Nephron (organoid): ENCODE results near the gene TRIM39.
"Not testable (repeated sequence)": the region's sequence is repeated elsewhere in the genome, so short reads cannot be mapped to it uniquely, and the experiment has no call there.

ENCODE experiments used
- H3K27ac Mint-ChIP-seq, 3 experiments: 2 replicates each; pipeline ENCODE4 v1.8.0; 2020; ENCODE audit warnings: mixed read lengths in 3 of 3, mild to moderate bottlenecking in 2 of 3, moderate library complexity in 1 of 3
- H3K27me3 Mint-ChIP-seq: 2 replicates; pipeline ENCODE4 v1.8.0; 2021; ENCODE audit warnings: low read depth, mild to moderate bottlenecking, moderate library complexity, mixed read lengths
- H3K36me3 Mint-ChIP-seq: 2 replicates; pipeline ENCODE4 v1.8.0; 2020; ENCODE audit warnings: low read depth, mixed read lengths
- H3K4me1 Mint-ChIP-seq: 2 replicates; pipeline ENCODE4 v1.8.0; 2020; ENCODE audit warnings: mixed read lengths
- H3K4me3 Mint-ChIP-seq, 3 experiments: 2 replicates each; pipeline ENCODE4 v1.8.0; 2020; ENCODE audit warnings: mild to moderate bottlenecking in 3 of 3, mixed read lengths in 3 of 3, moderate library complexity in 2 of 3
- H3K9me3 Mint-ChIP-seq: 2 replicates; pipeline ENCODE4 v1.8.0; 2020; ENCODE audit warnings: mixed read lengths
- CTCF ChIP-seq, 3 experiments: fragments of 200-600 bp; sonication (generic); IDR thresholded peaks; one replicate each; pipeline ENCODE4 v1.5.0; 2021; ENCODE audit warnings: antibody characterized with exemption in 3 of 3; ENCODE audit not compliant: unreplicated experiment in 3 of 3

TRIM39 gene

DNA sequence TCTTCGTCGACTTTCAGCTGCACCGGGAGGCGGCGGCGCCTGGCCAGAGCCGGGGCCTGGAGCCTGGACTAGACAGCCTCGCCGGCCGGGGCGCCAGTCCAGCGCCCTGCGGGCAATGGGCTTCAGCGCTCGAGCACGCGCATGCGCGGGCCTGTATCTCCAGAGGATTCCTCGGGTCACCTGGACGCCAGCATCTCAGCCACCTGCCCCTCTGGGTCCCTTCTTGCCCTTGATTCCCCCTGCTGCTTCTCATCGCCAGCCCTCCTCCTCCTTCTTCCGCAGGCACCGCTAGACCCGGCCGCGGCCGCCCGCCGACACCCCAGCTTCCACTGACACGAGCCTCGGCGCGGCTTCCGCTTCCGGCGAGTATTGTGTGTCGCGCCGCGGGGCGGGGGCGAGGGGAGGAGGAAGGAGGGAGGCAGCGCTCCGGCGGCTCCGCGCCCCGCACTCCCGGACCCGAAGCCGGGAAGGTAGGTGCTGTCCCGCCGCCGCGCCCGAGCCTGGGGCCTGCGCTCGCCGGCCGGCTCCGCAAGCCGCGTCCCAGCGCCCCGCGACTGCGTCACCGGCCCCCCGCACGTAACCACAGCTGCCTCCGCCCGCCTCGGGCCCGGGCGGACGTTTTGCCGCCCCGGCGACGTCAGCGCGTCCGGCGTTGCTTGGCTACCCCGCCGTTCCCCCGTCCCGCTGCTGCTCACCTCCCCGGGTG lies at the start of gene TRIM39:
Gene TRIM39, plus strand, starts transcription at position 402 of the 706 bp plus-strand sequence. CDS start 2,391 bp downstream, outside the sequence.
- Mint-ChIP-seq H3K4me3 (peak within 1 kb of the TSS; percentile 95 to 97 (median 96)), H3K9me3 (no peaks in the 10 kb centered on the region), H3K4me1 (peaks cover 39% of the 10 kb centered on the region), H3K27ac (peak within 1 kb of the TSS; percentile 89 to 96 (median 94)), H3K36me3 (peaks cover 31% of the 10 kb centered on the region), H3K27me3 (no peaks in the 10 kb centered on the region)
- TF ChIP-seq CTCF (IDR thresholded peaks at IDR 0.05; ENCODE audit: unreplicated experiment in 3 of 3), result no peak

DNA sequence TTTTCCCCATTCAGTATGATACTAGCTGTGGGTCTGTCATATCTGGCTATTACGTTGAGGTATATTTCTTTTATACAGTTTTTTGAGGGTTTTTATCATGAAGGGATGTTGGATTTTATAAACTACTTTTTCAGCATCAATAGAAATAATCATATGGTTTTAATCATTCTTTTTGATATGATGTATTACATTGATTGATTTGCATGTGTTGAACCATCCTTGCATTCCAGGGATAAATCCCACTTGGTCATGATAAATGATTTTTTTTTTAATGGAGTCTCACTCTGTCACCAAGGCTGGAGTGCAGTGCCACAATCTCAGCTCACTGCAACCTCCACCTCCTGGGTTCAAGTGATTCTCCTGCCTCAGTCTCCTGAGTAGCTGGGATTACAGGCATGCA lies 45.7 kb upstream of the TRIM39 start:
- not testable (repeated sequence) for H3K27me3 Mint-ChIP-seq, H3K27ac Mint-ChIP-seq, H3K4me1 Mint-ChIP-seq, H3K4me3 Mint-ChIP-seq
- H3K36me3 Mint-ChIP-seq, result peaks cover 66% of the 10 kb centered on the region
- H3K9me3 Mint-ChIP-seq, result peaks cover 78% of the 10 kb centered on the region

- Mint-ChIP-seq H3K4me3 (no peak overlapping the region), H3K27me3 (no peaks in the 10 kb centered on the region), H3K27ac (no peak overlapping the region), H3K36me3 (peaks cover 78% of the 10 kb centered on the region), H3K4me1 (no peaks in the 10 kb centered on the region), H3K9me3 (peaks cover 85% of the 10 kb centered on the region)
- TF ChIP-seq CTCF (IDR thresholded peaks at IDR 0.05; ENCODE audit: unreplicated experiment in 3 of 3), result no peak
Observed at GRCh38 chr6:30282522-30282921, 44.2 kb upstream of the TRIM39 start.

DNA sequence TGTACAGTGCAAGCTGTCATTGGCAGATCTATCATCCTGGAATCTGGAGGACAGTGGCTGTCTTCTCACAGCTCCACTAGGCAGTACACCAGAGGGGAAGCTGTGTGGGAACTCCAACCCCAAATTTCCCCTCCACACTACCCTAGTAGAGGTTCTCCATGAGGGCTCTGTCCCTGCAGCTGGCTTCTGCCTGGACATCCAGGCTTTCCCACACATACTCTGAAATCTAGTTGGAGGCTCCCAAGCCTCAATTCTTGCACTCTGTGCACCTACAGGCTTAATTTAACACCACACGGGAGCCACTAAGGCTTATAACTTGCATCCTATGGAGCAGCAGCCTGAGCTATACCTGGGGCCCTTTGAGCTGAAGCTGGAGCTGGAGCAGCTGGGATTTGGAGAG lies 43.0 kb upstream of the TRIM39 start:
- Mint-ChIP-seq H3K9me3 (peaks cover 86% of the 10 kb centered on the region), H3K4me1 (no peaks in the 10 kb centered on the region), H3K27ac (no peak overlapping the region), H3K27me3 (no peaks in the 10 kb centered on the region), H3K4me3 (no peak overlapping the region), H3K36me3 (peaks cover 86% of the 10 kb centered on the region)
- TF ChIP-seq CTCF (IDR thresholded peaks at IDR 0.05; ENCODE audit: unreplicated experiment in 3 of 3), result no peak

DNA sequence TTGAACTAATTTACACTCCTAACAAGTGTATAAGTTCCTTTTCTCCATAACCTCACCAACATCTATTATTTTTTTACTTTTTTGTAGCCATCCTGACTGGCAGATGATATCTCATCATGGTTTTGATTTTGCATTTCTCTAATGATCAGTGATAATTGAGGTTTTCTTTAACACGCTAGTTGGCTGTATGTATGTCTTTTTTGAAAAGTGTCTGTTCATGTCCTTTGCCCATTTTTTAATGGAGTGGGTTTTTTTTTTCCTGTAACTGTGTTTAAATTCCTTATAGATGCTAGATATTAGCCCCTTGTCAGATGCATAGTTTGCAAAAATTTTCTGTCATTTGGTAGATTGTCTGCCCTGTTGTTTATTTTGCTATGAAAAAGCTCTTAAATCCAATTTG lies 39.6 kb upstream of the TRIM39 start:
- Mint-ChIP-seq H3K9me3 (peaks cover 74% of the 10 kb centered on the region), H3K27me3 (no peaks in the 10 kb centered on the region), H3K27ac (no peak overlapping the region), H3K4me1 (no peaks in the 10 kb centered on the region), H3K36me3 (peaks cover 95% of the 10 kb centered on the region), H3K4me3 (no peak overlapping the region)
- TF ChIP-seq CTCF (IDR thresholded peaks at IDR 0.05; ENCODE audit: unreplicated experiment in 3 of 3), result no peak

DNA sequence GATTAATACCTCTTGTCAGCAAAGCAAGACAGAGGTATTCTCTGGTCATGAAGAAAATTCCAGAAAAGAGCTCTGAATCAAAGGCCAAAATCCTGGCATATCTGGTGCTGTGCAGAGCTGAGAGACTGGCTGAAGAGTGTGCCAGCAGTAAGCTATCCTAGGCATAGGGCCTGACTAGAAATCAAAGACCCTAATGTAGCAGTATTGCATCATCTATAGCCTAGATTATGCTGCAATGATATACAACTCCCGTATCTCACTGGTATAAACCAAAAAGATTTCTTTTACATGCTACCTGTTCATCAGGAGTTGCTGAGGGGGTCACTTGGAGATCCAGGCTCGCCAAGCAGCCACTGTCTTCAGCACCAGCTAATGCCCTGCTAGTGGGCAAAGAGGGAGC lies 30.9 kb upstream of the TRIM39 start:
- H3K4me1 Mint-ChIP-seq, result no peaks in the 10 kb centered on the region
- no peaks in the 10 kb centered on the region for H3K27me3 Mint-ChIP-seq
- no peak overlapping the region for H3K4me3 Mint-ChIP-seq
- TF ChIP-seq CTCF (IDR thresholded peaks at IDR 0.05; ENCODE audit: unreplicated experiment in 3 of 3), result no peak
- no peak overlapping the region for H3K27ac Mint-ChIP-seq
- H3K36me3 Mint-ChIP-seq, result peaks cover 92% of the 10 kb centered on the region
- peaks cover 20% of the 10 kb centered on the region for H3K9me3 Mint-ChIP-seq
